Vagina (tissue), 2 donors: ENCODE results near the gene ZNF662.

Source experiments
- CTCF ChIP-seq, 3 experiments: fragments of 450-650 bp in 2 of 3; fragments of 200-600 bp in 1 of 3; sonication (generic) in 1 of 3; IDR thresholded peaks; one replicate each; pipeline ENCODE4 v1.5.1; 2017 to 2019; ENCODE audit warnings: antibody characterized with exemption in 3 of 3, mild to moderate bottlenecking in 2 of 3, moderate library complexity in 2 of 3
- POLR2A ChIP-seq, 2 donors: fragments of 450-650 bp; IDR thresholded peaks; one replicate each; pipeline ENCODE4 v1.6.1; 2017; ENCODE audit warnings: antibody characterized with exemption in 2 of 2, mild to moderate bottlenecking in 2 of 2, moderate library complexity in 2 of 2
- POLR2AphosphoS5 ChIP-seq, 2 donors: sonication (generic); formaldehyde crosslinking; IDR thresholded peaks; one replicate each; pipeline ENCODE4 v1.9.0; 2017; ENCODE audit warnings: antibody characterized with exemption in 2 of 2, mild to moderate bottlenecking in 2 of 2, low read depth in 1 of 2; ENCODE audit not compliant: insufficient read depth in 1 of 2

GRCh38 chr3:42886294-42886822, 19.6 kb upstream of the ZNF662 start:
- no peak for TF ChIP-seq CTCF (IDR thresholded peaks at IDR 0.05)
- TF ChIP-seq POLR2AphosphoS5 (IDR thresholded peaks at IDR 0.05; ENCODE audit: insufficient read depth in 1 of 2, low read depth in 1 of 2), result no peak
- no peak for TF ChIP-seq POLR2A (IDR thresholded peaks at IDR 0.05)
